PC-3 (cell line): ENCODE measurements around the gene ATF7. TPM values are rescaled to one million over a fixed set of nuclear protein-coding genes. Genes with fewer than 3 reads are reported as not detected.

Experiments used
- ATAC-seq: fragments of 200-7000 bp; cut with Tn5 transposase; 2 replicates; pipeline ENCODE4 v1.9.1; 2020; ENCODE audit warnings: mild to moderate bottlenecking, moderate library complexity
- BruUV-seq: library from RNA; stranded (reverse); fragments of 400-500 nt; replicated peaks from 2 replicates; lab custom pipeline; 2021; lab: Mats Ljungman, UMichigan
- CTCF ChIA-PET: fragments of 300-600 bp; sonication (Branson Sonifier 250); formaldehyde crosslinking; loops from one replicate; lab custom pipeline; 2022; ENCODE audit warnings: antibody characterized with exemption; lab: Charles Lee
- POLR2A ChIA-PET: fragments of 300-600 bp; sonication (Branson Sonifier 250); formaldehyde crosslinking; loops from one replicate; lab custom pipeline; 2022; ENCODE audit warnings: antibody characterized with exemption; ENCODE audit not compliant: unreplicated experiment; lab: Charles Lee
- DNase-seq: peaks from one replicate; pipeline ENCODE4 v3.0.0-alpha.2; 2015
- H2AFZ ChIP-seq: fragments of 300-600 bp; sonication (generic); 2 replicates; pipeline ENCODE4 v1.6.0; 2016; ENCODE audit warnings: antibody characterized with exemption, low read length
- H3F3A ChIP-seq: fragments of 300-600 bp; sonication (generic); one replicate; pipeline ENCODE4 v1.6.0; 2017; ENCODE audit warnings: antibody characterized with exemption, low read length, control low read depth, mild to moderate bottlenecking; ENCODE audit not compliant: unreplicated experiment
- H3K27ac ChIP-seq: fragments of 300-600 bp; sonication (generic); 2 replicates; pipeline ENCODE4 v1.5.1; 2016; ENCODE audit warnings: mild to moderate bottlenecking, low read length
- H3K27me3 ChIP-seq: fragments of 300-600 bp; sonication (generic); 2 replicates; pipeline ENCODE4 v1.6.1; 2016; ENCODE audit warnings: low read length, mixed read lengths
- H3K36me3 ChIP-seq: fragments of 300-600 bp; sonication (generic); 2 replicates; pipeline ENCODE4 v1.6.1; 2016; ENCODE audit warnings: low read depth, mixed run types, low read length, mixed read lengths
- H3K4me1 ChIP-seq: fragments of 300-600 bp; sonication (generic); 2 replicates; pipeline ENCODE4 v1.5.1; 2016; ENCODE audit warnings: low read length; ENCODE audit not compliant: insufficient read depth
- H3K4me2 ChIP-seq: fragments of 300-600 bp; sonication (generic); 2 replicates; pipeline ENCODE4 v1.6.0; 2016; ENCODE audit warnings: low read length
- H3K4me3 ChIP-seq: fragments of 300-600 bp; sonication (generic); 2 replicates; pipeline ENCODE4 v1.5.1; 2016; ENCODE audit warnings: mild to moderate bottlenecking, low read length, mixed read lengths
- H3K79me2 ChIP-seq: fragments of 300-600 bp; sonication (generic); 2 replicates; pipeline ENCODE4 v1.6.1; 2017; ENCODE audit warnings: low read length, mixed read lengths
- H3K9ac ChIP-seq: fragments of 300-600 bp; sonication (generic); 2 replicates; pipeline ENCODE4 v1.6.0; 2016; ENCODE audit warnings: mild to moderate bottlenecking, low read length
- H3K9me2 ChIP-seq: fragments of 300-600 bp; sonication (generic); replicated peaks from 2 replicates; pipeline ENCODE4 v1.6.1; 2016; ENCODE audit warnings: mixed run types, low read length, mixed read lengths
- H3K9me3 ChIP-seq: fragments of 300-600 bp; sonication (generic); 2 replicates; pipeline ENCODE4 v1.6.1; 2016; ENCODE audit warnings: low read length, mixed read lengths
- H4K20me1 ChIP-seq: fragments of 300-600 bp; sonication (generic); 2 replicates; pipeline ENCODE4 v1.6.1; 2016; ENCODE audit warnings: low read length, mixed read lengths
- CTCF ChIP-seq: fragments of 300-600 bp; sonication (generic); conservative IDR thresholded peaks from 2 replicates; pipeline ENCODE4 v1.5.1; 2017; ENCODE audit warnings: antibody characterized with exemption, low read depth, mild to moderate bottlenecking, low read length
- EZH2 ChIP-seq: fragments of 300-600 bp; sonication (generic); IDR thresholded peaks from one replicate; pipeline ENCODE4 v1.6.1; 2017; ENCODE audit warnings: antibody characterized with exemption, mild to moderate bottlenecking, low read length; ENCODE audit not compliant: unreplicated experiment
- EZH2phosphoT487 ChIP-seq: fragments of 300-600 bp; sonication (generic); IDR thresholded peaks from 2 replicates; pipeline ENCODE4 v1.6.1; 2018; ENCODE audit warnings: mild to moderate bottlenecking, antibody characterized with exemption, low read length, borderline replicate concordance
- intact Hi-C: fragments of 100-400 bp; cut with micrococcal nuclease; formaldehyde crosslinking; loops from 2 replicates; pipeline ENCODE4 v1.9.0; 2023
- total RNA-seq: library from RNA; depleted of rRNA; stranded (reverse); fragments of >200 nt; gene quantifications from 2 replicates; pipeline ENCODE4 v1.2.3, GENCODE V29; 2014

The ATF7 gene
- total RNA-seq, 1 experiment from 2014 or later, result 7.9 TPM

GRCh38 chr12:53578783-53579182, 47.4 kb downstream of the ATF7 start:
- POLR2A ChIA-PET, result no interaction called here
- Histone ChIP-seq H3K9ac (no peak overlapping the region), H4K20me1 (no peaks in the 10 kb centered on the region), H2AFZ (no peak overlapping the region), H3K27ac (no peak overlapping the region), H3K36me3 (no peaks in the 10 kb centered on the region), H3F3A (no peaks in the 10 kb centered on the region), H3K4me3 (no peak overlapping the region), H3K79me2 (0 out of 2 replicates have a peak, but pooled peaks cover 3% of the 10 kb centered on the region), H3K9me2 (no peaks in the 10 kb centered on the region), H3K9me3 (no peaks in the 10 kb centered on the region), H3K4me1 (peaks cover 18% of the 10 kb centered on the region), H3K4me2 (no peak overlapping the region), H3K27me3 (no peaks in the 10 kb centered on the region)
- no TSS peak for BruUV-seq
- intact Hi-C loops, result no loop called here
- TF ChIP-seq CTCF (no peak), EZH2 (no peak), EZH2phosphoT487 (no peak)
- no peak for ATAC-seq
- CTCF ChIA-PET, result interaction anchor here (0.7 kb wide), 3 partner anchors 21 to 127 kb away, joined by 4 to 16 read pairs (median 11); no protein-coding TSS in a partner anchor
- no peak for DNase-seq

DNA sequence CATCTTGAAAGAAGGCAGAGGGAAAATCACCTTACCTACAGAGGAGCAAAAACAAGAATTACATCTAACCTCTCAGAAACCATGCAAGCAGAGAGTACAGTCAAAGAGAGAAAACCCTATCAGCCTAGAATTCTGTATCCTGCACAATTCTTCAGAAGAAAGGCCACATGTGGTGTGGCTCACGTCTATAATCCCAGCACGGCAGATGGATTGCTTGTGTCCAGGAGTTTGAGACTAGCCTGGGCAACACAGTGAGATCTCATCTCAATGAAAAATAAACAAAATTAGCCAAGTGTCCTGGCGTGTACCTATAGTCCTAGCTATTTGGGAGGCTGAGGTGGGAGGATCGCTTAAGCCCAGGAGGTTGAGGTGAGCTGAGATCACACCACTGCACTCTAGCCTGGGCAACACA, 48.2 kb downstream of the ATF7 start:
- H3K4me2 ChIP-seq, result no peak overlapping the region
- 0 out of 2 replicates have a peak, but pooled peaks cover 6% of the 10 kb centered on the region for H3K79me2 ChIP-seq
- POLR2A ChIA-PET, result no interaction called here
- intact Hi-C loops, result no loop called here
- no peaks in the 10 kb centered on the region for H3K9me2 ChIP-seq
- no peaks in the 10 kb centered on the region for H3K9me3 ChIP-seq
- no peaks in the 10 kb centered on the region for H3K36me3 ChIP-seq
- DNase-seq (no peak), ATAC-seq (no peak)
- no peak overlapping the region for H3K9ac ChIP-seq
- H3K27ac ChIP-seq, result no peak overlapping the region
- peaks cover 18% of the 10 kb centered on the region for H3K4me1 ChIP-seq
- H2AFZ ChIP-seq, result no peak overlapping the region
- TF ChIP-seq CTCF (no peak), EZH2 (no peak), EZH2phosphoT487 (no peak)
- H3F3A ChIP-seq, result no peaks in the 10 kb centered on the region
- H4K20me1 ChIP-seq, result no peaks in the 10 kb centered on the region
- H3K27me3 ChIP-seq, result no peaks in the 10 kb centered on the region
- no TSS peak for BruUV-seq
- no peak overlapping the region for H3K4me3 ChIP-seq
- CTCF ChIA-PET, result interaction anchor here (0.7 kb wide), 3 partner anchors 22 to 128 kb away, joined by 4 to 16 read pairs (median 11); no protein-coding TSS in a partner anchor

- peak; percentile 81 for ATAC-seq
- no peak overlapping the region for H3K9ac ChIP-seq
- H3K9me3 ChIP-seq, result no peaks in the 10 kb centered on the region
- H3K27ac ChIP-seq, result peak overlapping the region; percentile 48
- no TSS peak for BruUV-seq
- H3F3A ChIP-seq, result no peaks in the 10 kb centered on the region
- H3K9me2 ChIP-seq, result no peaks in the 10 kb centered on the region
- CTCF ChIA-PET, result interaction anchor here (0.5 to 0.6 kb wide), 2 partner anchors 32 to 749 kb away, joined by 3 read pairs; partner anchors contain the start of gene COPZ1
- H3K27me3 ChIP-seq, result no peaks in the 10 kb centered on the region
- H3K4me1 ChIP-seq, result peaks cover 18% of the 10 kb centered on the region
- H3K4me3 ChIP-seq, result no peak overlapping the region
- intact Hi-C loops, result loop anchor here (2.0 kb wide), 1 partner anchor 17 kb away; no protein-coding TSS in a partner anchor
- H3K79me2 ChIP-seq, result 0 out of 2 replicates have a peak, but pooled peaks cover 6% of the 10 kb centered on the region
- TF ChIP-seq EZH2phosphoT487 (no peak), EZH2 (no peak), CTCF (no peak)
- peak; percentile 88 for DNase-seq
- H4K20me1 ChIP-seq, result no peaks in the 10 kb centered on the region
- no peaks in the 10 kb centered on the region for H3K36me3 ChIP-seq
- peak overlapping the region; percentile 3; the same call in 1 of the 2 replicates for H3K4me2 ChIP-seq
- H2AFZ ChIP-seq, result no peak overlapping the region
- POLR2A ChIA-PET, result no interaction called here
These were observed 50.5 kb downstream of the ATF7 start for GRCh38 chr12:53575502-53576249.
